ENCODE results near the gene AK1. TPM values are rescaled to one million over a fixed set of nuclear protein-coding genes. Genes with fewer than 3 reads are reported as not detected.
A peak's percentile ranks its signal among the peaks of the same experiment; 100 is the strongest.
"Not testable (repeated sequence)": the region's sequence is repeated elsewhere in the genome, so short reads cannot be mapped to it uniquely, and the experiment has no call there.

Gene AK1
- total RNA-seq, 1 experiment from 2014 or later = 12.2 TPM

- TF ChIP-seq, protein P1, sequence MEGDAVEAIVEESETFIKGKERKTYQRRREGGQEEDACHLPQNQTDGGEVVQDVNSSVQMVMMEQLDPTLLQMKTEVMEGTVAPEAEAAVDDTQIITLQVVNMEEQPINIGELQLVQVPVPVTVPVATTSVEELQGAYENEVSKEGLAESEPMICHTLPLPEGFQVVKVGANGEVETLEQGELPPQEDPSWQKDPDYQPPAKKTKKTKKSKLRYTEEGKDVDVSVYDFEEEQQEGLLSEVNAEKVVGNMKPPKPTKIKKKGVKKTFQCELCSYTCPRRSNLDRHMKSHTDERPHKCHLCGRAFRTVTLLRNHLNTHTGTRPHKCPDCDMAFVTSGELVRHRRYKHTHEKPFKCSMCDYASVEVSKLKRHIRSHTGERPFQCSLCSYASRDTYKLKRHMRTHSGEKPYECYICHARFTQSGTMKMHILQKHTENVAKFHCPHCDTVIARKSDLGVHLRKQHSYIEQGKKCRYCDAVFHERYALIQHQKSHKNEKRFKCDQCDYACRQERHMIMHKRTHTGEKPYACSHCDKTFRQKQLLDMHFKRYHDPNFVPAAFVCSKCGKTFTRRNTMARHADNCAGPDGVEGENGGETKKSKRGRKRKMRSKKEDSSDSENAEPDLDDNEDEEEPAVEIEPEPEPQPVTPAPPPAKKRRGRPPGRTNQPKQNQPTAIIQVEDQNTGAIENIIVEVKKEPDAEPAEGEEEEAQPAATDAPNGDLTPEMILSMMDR (IDR thresholded peaks at IDR 0.05; ENCODE audit: unreplicated experiment) = no peak
- Mint-ChIP-seq H3K27ac (ENCODE audit: unreplicated experiment) (peak overlapping the region; percentile 76), H3K4me1 (ENCODE audit: low read depth, unreplicated experiment) (peaks cover 11% of the 10 kb centered on the region), H3K4me3 (ENCODE audit: low read depth, unreplicated experiment) (peak overlapping the region; percentile 27), H3K9me3 (ENCODE audit: low read depth, unreplicated experiment) (no peaks in the 10 kb centered on the region), H3K36me3 (ENCODE audit: insufficient read depth, unreplicated experiment) (peaks cover 10% of the 10 kb centered on the region), H3K27me3 (ENCODE audit: unreplicated experiment) (no peaks in the 10 kb centered on the region)
- intact Hi-C loops (cut with micrococcal nuclease; ENCODE audit: unreplicated experiment) = no loop called here
- BruUV-seq (replicated peaks) = no TSS peak
- DNase-seq = no peak
- CTCF ChIA-PET = interaction anchor here (1.1 kb wide), 1 partner anchor 54 kb away, joined by 3 read pairs; no protein-coding TSS in a partner anchor
These were observed 7.6 kb upstream of the AK1 start for GRCh38 chr9:127884976-127885490.

GRCh38 chr9:127884427-127884911 is 7.0 kb upstream of the AK1 start:
- DNase-seq = peak; percentile 84
- peak overlapping the region; percentile 27 for H3K4me3 Mint-ChIP-seq (ENCODE audit: low read depth, unreplicated experiment)
- no peaks in the 10 kb centered on the region for H3K9me3 Mint-ChIP-seq (ENCODE audit: low read depth, unreplicated experiment)
- TF ChIP-seq, protein P1 (IDR thresholded peaks at IDR 0.05; ENCODE audit: unreplicated experiment) = no peak
- H3K36me3 Mint-ChIP-seq (ENCODE audit: insufficient read depth, unreplicated experiment) = peaks cover 10% of the 10 kb centered on the region
- H3K27ac Mint-ChIP-seq (ENCODE audit: unreplicated experiment) = peak overlapping the region; percentile 76
- CTCF ChIA-PET = no interaction called here
- BruUV-seq (replicated peaks) = no TSS peak
- intact Hi-C loops (cut with micrococcal nuclease; ENCODE audit: unreplicated experiment) = no loop called here
- no peaks in the 10 kb centered on the region for H3K27me3 Mint-ChIP-seq (ENCODE audit: unreplicated experiment)
- H3K4me1 Mint-ChIP-seq (ENCODE audit: low read depth, unreplicated experiment) = peaks cover 11% of the 10 kb centered on the region

DNA sequence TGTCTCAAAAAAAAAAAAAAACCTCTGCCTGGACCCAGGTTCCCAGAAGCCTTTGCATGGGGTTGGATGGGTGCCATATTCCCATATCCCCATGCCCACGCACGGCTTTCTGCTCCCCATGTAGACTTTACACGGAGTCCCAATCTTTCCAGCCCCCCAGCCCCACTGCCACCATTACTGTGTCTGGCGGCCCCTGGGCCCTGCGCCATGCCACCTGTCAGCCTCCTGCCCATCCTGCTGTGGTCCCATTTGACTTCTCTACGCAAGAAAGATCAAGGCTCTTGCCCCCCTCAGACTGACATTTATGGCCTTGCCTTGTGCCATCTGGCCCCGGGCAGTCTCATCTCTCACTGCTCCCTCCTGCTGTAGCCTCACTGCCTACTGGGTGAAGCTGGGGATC is 6.5 kb upstream of the AK1 start:
- BruUV-seq (replicated peaks) = no TSS peak
- intact Hi-C loops (cut with micrococcal nuclease; ENCODE audit: unreplicated experiment) = no loop called here
- TF ChIP-seq, protein P1 (IDR thresholded peaks at IDR 0.05; ENCODE audit: unreplicated experiment) = no peak
- peak overlapping the region; percentile 27 for H3K4me3 Mint-ChIP-seq (ENCODE audit: low read depth, unreplicated experiment)
- peak overlapping the region; percentile 76 for H3K27ac Mint-ChIP-seq (ENCODE audit: unreplicated experiment)
- DNase-seq = no peak
- peaks cover 13% of the 10 kb centered on the region for H3K36me3 Mint-ChIP-seq (ENCODE audit: insufficient read depth, unreplicated experiment)
- no peaks in the 10 kb centered on the region for H3K27me3 Mint-ChIP-seq (ENCODE audit: unreplicated experiment)
- no peaks in the 10 kb centered on the region for H3K9me3 Mint-ChIP-seq (ENCODE audit: low read depth, unreplicated experiment)
- peaks cover 11% of the 10 kb centered on the region for H3K4me1 Mint-ChIP-seq (ENCODE audit: low read depth, unreplicated experiment)
- CTCF ChIA-PET = no interaction called here

DNA sequence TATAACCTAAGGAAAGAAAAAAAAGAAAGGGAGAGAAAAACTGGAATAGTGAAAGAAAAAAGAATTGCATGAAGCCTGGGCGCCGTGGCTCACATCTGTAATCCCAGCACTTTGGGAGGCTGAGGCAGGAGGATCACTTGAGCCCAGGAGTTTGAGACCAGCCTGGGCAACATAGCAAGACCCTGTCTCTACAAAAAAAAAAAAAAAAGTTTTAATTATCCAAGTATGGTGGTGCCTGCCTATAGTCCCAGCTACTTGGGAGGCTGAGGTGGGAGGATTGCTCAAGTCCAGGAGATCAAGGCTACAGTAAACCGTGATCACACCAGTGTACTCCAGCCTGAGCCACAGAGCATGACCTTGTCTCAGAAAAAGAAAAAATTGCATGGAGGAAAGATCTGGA is 4.2 kb upstream of the AK1 start:
- intact Hi-C loops (cut with micrococcal nuclease; ENCODE audit: unreplicated experiment); DNase-seq; CTCF ChIA-PET; H3K9me3 Mint-ChIP-seq (ENCODE audit: low read depth, unreplicated experiment); BruUV-seq (replicated peaks); H3K4me3 Mint-ChIP-seq (ENCODE audit: low read depth, unreplicated experiment); H3K27ac Mint-ChIP-seq (ENCODE audit: unreplicated experiment); H3K27me3 Mint-ChIP-seq (ENCODE audit: unreplicated experiment): not testable (repeated sequence)
- Mint-ChIP-seq H3K36me3 (ENCODE audit: insufficient read depth, unreplicated experiment) (peaks cover 21% of the 10 kb centered on the region), H3K4me1 (ENCODE audit: low read depth, unreplicated experiment) (peaks cover 11% of the 10 kb centered on the region)

DNA sequence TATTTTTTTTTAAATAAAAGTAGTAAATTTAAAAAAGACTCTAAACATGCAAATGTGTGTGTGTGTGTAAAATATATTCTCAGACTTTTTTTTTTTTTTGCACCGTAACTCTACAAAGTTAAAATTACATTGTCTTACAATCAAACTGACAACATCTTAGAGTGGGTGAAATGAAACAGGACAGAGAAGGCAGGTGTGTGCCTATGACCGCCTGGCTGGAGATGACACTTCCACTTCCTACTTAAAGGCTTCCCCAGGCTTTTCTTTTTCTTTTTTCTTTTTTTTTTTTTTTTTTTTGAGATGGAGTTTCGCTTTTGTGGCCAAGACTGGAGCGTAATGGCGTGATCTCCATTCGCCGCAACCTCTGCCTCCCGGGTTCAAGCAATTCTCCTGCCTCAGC is 2.7 kb upstream of the AK1 start:
- H3K4me1 Mint-ChIP-seq (ENCODE audit: low read depth, unreplicated experiment) = peaks cover 11% of the 10 kb centered on the region
- H3K36me3 Mint-ChIP-seq (ENCODE audit: insufficient read depth, unreplicated experiment) = peaks cover 16% of the 10 kb centered on the region
- no peak for DNase-seq
- no peaks in the 10 kb centered on the region for H3K27me3 Mint-ChIP-seq (ENCODE audit: unreplicated experiment)
- TF ChIP-seq, protein P1 (IDR thresholded peaks at IDR 0.05; ENCODE audit: unreplicated experiment) = no peak
- no peak overlapping the region for H3K27ac Mint-ChIP-seq (ENCODE audit: unreplicated experiment)
- no peak overlapping the region for H3K4me3 Mint-ChIP-seq (ENCODE audit: low read depth, unreplicated experiment)
- intact Hi-C loops (cut with micrococcal nuclease; ENCODE audit: unreplicated experiment) = no loop called here
- no peaks in the 10 kb centered on the region for H3K9me3 Mint-ChIP-seq (ENCODE audit: low read depth, unreplicated experiment)
- CTCF ChIA-PET = no interaction called here
- BruUV-seq (replicated peaks) = no TSS peak
